Measurements from ENCODE around the gene BEND2.

The BEND2 gene

DNA sequence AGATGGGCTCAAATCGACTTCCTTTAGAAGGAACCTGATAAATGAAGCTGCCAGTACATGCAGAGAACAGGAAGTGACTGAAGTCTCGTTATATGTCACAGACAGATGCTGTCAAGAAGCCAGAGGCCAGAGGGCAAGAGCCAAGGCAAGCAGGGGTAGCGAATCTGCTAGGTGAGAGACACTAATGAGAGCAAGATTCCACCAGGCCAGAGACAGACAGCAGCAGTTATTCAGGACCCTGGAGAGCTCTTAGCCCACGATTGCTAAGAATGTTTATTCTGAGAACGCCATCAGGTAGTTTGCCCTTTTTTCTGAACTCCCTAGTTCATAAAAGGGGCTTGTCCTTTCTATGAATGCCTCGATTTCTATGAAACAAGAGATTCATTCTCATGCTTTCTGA lies 73.7 kb downstream of the BEND2 start:
- H3K27ac ChIP-seq: no peak overlapping the region
- no peak for TF ChIP-seq CTCF (IDR thresholded peaks at IDR 0.05)
- TF ChIP-seq ZFX (IDR thresholded peaks at IDR 0.05; ENCODE audit: borderline replicate concordance): no peak

DNA sequence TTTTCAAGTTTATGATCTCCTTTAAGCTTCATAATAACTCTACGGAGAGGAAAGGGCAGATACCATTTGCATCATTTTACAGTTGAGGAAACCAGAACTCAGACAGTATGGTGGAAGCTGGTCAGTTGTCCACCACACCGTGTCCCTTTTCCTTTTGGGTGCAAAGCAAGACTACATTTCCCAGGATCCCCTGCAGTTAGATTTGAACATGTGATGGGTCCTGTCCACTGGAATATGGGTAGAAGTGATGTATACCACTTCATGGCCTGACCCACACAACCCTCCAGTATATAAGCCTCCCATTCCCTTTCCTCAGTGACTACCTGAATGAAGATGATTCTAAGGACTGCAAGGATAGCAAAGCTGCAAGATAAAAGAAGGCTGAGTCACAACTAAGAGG lies 74.7 kb downstream of the BEND2 start:
- TF ChIP-seq ZFX (IDR thresholded peaks at IDR 0.05; ENCODE audit: borderline replicate concordance) (no peak), CTCF (IDR thresholded peaks at IDR 0.05) (no peak)
- no peak overlapping the region for H3K27ac ChIP-seq

DNA sequence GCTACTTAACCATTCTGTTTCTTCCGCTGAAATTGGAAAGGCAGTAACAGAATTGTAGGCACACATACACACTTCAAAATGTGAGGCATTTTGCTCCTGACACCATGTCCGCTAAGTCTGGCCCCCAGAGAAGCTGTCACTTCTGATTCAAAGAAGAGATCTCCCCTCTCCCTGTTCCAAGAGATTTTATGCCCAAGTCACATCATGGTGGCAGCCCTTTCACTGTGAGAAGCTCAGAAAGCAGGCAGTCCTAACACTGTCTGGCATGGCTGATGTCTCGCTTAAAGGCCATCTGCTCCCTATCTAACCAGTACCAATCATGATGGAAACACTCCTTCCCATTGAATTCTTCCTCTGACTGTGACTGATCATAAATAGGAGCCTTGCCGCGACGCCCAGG lies 83.9 kb downstream of the BEND2 start:
- no peak overlapping the region for H3K27ac ChIP-seq
- TF ChIP-seq CTCF (IDR thresholded peaks at IDR 0.05): no peak
- TF ChIP-seq ZFX (IDR thresholded peaks at IDR 0.05; ENCODE audit: borderline replicate concordance): no peak

DNA sequence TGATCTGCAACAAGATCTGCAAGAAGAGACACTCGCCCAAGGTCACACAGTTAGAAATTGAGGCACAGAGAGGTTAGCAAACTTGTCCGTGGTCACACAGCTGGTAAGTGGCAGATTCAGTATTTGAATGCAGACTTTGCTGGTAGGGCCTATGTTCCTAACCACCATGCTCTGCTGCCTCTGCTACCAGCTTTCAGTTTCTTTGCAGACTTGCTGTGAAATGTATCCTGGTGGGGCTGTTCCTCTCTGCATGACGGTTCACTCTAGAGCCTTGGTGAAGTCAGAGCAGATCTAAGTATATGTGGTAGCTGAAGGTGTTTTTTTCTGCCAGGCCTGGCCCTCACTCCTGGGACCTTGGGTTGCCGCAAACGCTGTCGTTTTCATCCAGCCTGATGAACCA lies 87.1 kb downstream of the BEND2 start:
- no peak overlapping the region for H3K27ac ChIP-seq
- TF ChIP-seq CTCF (IDR thresholded peaks at IDR 0.05) (no peak), ZFX (IDR thresholded peaks at IDR 0.05; ENCODE audit: borderline replicate concordance) (no peak)

DNA sequence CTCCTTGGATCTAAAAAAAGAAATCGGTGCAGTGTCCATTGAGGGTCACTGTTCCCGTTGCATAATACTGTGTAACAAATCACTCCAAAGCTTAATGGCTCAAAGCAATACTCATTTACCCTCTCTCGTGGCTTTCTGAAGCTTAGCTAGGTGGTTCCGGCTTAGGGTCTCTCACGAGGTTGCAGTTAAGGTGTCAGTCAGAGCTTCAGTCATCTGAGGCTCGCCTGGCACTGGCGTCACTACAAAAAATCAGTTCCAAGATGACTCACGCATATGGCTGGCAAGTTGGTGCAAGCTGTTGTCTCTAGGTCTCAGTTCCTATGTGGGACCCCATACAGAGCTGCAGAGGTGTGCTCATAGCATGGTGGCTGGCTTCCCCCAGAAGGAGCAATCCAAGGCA lies 91.0 kb downstream of the BEND2 start:
- TF ChIP-seq ZFX (IDR thresholded peaks at IDR 0.05; ENCODE audit: borderline replicate concordance): no peak
- no peak for TF ChIP-seq CTCF (IDR thresholded peaks at IDR 0.05)
- no peak overlapping the region for H3K27ac ChIP-seq

DNA sequence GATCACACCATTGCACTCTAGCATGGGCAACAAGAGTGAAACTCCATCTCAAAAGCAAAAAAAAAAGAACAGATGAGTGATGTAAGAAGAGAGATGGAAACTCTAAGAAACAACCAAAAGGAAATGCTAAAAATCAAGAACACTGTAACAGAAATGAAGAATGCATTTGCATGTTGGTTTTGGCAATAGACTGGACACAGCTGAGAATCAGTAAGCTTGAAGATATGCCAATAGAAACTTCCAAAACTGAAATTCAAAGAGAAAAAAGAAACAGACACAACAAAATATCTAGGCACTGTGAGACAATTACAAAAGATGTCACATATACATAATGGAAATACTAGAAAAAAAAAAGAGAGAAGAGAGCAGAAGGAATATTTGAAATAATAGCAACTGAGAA lies 93.7 kb downstream of the BEND2 start:
- no peak overlapping the region for H3K27ac ChIP-seq
- TF ChIP-seq CTCF (IDR thresholded peaks at IDR 0.05): no peak
- no peak for TF ChIP-seq ZFX (IDR thresholded peaks at IDR 0.05; ENCODE audit: borderline replicate concordance)

- TF ChIP-seq ZFX (IDR thresholded peaks at IDR 0.05; ENCODE audit: borderline replicate concordance) (no peak), CTCF (IDR thresholded peaks at IDR 0.05) (peak; percentile 10; the same call in 1 of the 2 replicates)
- no peak overlapping the region for H3K27ac ChIP-seq
These were observed 100.8 kb downstream of the BEND2 start for GRCh38 chrX:18119856-18120255.

Data from 22Rv1 (cell line).